ENCODE measurements around the gene ITK.

Gene ITK

DNA sequence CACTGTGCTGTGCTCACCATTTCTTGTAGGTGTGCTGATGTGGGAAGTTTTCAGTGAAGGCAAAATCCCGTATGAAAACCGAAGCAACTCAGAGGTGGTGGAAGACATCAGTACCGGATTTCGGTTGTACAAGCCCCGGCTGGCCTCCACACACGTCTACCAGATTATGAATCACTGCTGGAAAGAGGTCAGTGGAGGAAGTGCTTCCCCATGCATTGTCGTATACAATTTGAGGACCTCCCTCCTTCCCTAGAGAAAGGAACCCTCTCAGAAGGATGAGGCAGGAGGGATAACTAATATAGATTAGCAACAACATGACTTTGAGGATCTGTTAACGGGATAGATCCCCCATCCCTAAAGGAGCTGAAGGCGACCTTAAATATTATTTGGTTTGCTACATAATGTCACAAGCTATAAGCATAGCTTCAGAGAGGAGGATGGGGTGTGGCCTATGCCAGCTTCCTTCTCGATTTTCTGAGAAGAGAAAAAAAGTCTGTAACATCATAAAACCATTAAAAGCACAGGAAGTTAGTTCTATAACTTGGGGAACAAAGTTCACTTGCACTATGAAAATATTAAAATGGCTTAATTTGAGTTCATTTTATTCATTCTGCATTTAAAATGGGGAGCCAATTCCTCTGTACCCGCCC is 68.3 kb downstream of the ITK start:
- FAIRE-seq, result no peak

DNA sequence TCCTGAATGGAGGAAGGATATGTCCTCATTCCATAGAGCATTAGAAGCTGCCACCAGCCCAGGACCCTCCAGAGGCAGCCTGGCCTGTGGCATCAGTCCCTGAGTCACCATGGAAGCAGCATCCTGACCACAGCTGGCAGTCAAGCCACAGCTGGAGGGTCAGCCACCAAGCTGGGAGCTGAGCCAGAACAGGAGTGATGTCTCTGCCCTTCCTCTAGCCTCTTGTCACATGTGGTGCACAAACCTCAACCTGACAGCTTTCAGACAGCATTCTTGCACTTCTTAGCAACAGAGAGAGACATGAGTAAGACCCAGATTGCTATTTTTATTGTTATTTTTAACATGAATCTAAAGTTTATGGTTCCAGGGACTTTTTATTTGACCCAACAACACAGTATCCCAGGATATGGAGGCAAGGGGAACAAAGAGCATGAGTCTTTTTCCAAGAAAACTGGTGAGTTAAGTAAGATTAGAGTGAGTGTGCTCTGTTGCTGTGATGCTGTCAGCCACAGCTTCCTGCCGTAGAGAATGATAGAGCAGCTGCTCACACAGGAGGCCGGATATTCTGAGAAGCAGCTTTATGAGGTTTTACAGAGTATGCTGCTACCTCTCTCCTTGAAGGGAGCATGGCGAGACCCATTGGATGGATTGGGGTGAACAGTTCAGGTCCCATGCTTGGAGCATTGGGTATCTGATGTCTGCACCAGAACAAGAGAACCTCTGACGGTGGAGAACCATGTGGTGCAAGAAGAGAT is 72.2 kb downstream of the ITK start:
- no peak for FAIRE-seq

DNA sequence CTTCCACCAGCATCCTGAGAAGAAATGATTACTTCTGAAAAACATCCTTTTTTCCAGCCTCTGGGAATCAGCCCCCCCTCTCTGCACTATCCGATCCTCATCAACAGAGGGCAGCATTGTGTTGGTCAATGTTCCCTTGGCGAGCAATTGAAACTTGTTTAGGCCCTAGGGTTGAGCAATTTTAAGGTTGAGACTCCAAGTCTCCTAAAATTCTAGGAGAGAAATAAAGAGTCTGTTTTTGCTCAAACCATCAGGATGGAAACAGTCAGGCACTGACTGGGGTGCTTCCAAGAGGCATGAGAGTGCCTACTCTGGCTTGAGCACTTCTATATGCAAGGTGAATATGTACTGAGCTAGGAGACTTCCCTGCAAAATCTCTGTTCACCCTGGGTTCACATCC is 72.9 kb downstream of the ITK start:
- FAIRE-seq, result no peak

DNA sequence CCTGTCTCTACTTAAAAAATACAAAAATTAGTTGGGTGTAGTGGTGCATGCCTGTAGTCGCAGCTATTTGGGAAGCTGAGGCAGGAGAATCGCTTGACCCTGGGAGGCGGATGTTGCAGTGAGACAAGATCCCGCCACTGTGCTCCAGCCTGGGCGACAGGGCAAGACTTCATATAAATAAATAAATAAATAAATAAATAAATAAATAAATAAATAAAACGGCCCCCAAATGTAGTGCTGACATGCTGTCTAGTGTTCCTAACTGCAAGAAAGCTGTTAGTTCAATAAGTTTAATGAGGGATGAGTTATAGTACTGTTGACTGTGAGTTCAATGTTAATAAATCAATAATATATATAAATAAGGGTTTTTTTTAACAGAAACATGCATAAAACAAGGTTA is 77.8 kb downstream of the ITK start:
- FAIRE-seq, result no peak

DNA sequence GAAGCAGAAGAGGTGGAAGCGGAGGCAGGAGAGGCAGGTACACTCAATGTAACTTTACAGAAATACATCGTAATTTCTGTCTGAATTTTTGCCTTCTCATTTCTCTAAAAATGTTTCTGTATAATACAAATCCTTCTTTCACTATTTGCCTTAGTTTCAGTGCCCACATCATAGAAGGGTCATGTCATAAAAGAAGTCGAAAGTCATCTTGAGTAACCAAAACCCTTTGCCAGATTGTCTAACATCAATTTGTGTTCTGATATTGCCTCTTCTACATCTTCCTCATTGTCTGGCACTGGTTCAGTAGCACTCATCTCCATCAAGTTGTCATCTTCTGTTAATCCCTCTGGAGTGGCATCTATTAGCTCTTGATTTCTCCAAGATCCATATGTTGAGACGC is 79.1 kb downstream of the ITK start:
- FAIRE-seq, result no peak

DNA sequence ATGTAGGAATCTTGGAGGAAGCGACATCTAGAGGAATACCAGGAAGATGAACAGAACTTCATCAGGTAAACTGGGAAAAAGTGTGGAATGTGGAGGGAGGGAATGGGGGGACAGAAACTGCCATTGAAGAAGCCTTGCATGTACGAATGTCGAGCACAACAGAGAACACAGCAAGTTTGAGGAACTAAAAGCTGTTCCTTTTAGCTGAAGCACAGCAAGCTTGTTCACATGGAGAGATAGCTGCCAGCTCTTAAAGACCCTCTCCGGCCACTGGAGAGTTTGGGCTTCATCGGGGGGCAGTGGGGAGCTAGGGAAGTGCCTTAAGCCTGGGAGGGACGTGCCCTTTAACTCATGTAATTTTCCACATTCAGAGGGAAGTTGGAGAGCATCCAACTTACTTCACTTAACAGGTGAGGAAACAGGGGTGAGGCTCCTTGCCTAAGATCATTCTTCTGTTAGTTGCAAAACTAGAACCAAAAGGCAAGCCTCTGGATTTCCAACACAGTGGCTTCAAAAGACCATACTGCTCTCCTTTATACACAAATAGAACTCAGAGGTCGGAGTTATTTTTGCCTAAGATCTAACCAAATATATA is 83.0 kb downstream of the ITK start:
- FAIRE-seq, result no peak

DNA sequence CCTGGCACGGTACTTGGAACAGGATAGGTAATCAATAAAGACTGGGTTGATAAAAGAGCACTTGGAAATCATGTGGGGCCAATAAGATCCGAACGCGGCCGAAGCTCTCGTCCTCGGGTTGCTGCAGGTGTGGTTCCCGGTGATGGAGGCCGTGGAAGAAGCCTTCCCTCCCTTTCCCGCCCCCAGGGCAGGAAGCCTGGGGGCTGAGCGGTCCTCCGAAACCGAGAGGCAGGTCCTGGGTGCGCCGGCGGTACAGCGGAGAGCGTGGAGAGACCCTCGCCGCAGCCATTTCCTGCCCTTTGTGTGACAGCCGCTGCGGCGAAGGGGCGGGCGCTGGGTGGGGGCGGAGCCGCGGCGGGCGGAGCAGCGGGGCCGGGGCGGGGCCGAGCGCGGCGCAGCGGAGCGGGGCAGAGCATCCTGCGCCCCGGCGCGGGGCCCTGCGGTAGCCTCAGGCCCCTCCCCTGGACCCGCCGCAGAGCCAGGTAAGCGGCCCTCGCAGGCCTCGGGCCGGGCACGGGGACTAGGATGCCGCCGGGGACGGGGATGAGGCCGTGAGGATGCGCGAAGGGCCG is 85.2 kb downstream of the ITK start, which contains the start of gene CYFIP2:
TSS of gene CYFIP2 (plus strand) at position 410 of the 572 bp plus-strand sequence. CDS start 19,239 bp downstream, outside the sequence.
- FAIRE-seq, result no peak

DNA sequence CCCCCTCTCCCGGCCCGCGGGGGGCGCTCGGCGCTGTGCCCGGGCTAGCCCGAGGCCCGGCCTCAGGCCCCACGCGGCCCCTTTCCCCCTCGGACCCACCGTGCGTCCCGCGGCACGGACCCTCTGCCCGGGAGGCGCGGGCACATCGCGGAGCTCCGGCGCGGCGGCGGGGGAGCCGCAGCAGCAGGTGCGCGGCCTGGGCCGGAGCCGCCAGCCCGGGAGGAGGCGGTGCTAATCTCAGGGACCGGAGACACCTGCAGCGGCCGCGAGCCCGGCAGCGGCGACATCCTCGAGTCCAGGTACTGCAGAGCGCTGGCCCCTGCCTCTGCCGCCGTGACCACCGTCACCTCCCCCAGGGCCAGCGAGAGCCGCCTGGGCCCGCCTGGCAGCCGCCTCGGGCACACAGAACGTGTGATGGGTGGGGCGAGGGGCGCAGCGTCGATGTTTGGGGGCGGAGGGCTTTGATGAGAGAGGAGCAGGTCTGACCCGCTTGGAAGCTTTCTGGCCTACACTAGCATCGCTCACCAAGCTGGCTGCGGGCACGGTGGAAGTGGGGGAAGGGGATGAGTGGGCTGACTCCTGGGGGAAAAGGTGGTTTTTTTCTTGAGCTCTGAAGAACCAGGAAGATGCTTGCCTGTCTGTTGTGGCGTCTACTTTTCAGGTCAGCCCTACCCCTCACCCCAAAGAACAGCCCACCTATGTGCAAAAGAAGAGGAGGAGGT is 85.8 kb downstream of the ITK start:
- no peak for FAIRE-seq

DNA sequence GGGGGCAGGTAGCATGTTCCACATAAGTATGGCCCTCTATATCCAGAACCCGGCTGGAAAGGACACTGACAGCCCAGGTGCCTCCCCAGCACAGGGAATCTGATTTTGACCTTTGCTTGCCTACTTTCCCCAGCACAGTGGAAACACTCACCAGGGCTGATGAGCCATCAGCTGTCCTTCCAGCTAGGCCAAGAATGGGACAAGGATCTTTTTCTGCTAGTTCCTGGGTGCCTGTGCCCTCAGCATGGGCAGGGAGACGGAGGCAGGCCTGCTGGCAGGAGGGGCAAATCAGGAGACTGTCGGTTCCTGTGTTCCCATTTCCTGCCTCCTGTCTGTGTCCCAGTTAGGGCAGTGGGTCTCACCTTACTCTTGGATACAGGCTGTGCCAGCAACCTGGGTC is 86.4 kb downstream of the ITK start:
- FAIRE-seq, result no peak

DNA sequence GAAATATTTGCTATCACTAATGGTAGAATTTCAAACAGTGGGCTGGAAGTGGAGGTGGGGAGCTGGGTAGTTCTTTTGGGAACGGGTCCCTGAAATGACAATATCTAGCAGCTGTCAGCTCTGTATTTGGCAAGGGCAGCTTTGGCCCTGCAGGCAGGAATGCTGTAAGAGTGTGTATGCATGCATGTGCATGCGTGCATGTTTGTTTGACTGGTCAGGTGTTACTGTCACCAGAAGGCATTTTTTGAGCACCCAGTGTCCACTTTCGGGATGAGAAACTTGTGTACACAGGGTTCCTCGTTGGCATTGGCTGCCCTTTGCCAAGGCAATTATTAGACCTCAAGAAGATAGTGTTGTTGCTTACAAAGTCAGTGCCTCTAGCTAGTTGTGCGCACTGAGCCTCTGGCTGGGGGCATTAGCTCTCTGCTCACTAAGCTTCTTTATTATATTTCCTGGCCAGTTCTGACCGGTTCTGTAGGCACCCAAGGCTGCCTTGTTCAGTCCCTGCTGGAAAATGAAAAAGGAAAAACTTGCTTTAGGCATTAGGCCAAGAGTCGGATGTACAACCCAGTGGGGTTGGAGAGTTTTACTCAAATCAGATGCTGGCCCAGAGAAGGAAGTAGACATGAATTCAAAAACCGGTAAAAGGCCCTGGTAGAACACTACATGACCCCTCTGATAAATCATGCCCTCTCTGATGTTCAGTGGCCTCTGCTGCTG is 87.3 kb downstream of the ITK start:
- no peak for FAIRE-seq

DNA sequence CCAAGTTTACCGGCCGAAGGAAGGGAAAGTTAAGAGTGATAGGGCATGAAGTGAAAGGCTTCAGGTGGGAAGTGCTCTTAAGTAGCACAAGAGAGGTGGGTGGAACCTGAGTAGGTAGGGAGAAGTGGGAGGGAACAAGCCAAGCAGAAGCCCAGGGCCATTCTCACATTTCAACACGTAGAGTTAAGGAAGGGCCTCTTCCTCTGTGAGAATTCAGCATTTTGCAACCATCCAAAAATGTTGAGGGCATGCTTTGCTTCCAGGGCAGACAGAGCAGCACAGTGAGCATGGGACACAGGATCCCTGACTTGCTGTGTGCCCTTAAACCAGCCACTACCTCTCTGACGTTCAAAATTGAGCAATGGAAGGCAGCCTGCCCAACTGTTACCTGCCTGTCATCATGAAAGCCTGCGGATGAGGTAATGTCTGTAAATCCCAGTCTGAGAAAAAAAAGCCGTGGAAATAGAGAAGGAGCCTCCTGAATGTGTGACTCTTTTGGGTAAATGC is 88.6 kb downstream of the ITK start:
- no peak for FAIRE-seq

DNA sequence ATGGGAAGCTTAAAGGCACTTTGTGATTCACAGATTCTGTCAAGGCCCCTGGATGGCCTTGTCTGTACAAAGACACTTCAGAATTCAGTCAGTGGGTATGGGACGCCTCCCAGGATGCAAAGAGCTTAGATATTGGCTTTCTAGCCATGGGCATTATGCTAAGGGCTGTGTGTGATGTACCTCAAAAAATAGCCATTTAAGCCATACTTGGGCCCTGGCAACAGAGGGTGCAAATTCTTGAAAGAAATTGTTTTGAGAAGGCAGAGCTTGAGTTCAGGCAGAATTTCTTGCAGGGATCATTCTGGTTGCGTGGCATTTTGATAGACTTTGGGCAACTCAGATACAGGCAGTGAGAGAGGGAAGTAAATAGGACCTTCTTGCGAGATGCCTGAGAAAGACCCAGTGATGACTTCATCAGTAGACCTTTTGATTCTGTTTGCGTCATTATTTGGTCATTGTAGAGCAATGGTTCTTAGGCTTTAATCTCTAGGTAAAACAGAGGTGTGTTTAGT is 89.2 kb downstream of the ITK start:
- no peak for FAIRE-seq

DNA sequence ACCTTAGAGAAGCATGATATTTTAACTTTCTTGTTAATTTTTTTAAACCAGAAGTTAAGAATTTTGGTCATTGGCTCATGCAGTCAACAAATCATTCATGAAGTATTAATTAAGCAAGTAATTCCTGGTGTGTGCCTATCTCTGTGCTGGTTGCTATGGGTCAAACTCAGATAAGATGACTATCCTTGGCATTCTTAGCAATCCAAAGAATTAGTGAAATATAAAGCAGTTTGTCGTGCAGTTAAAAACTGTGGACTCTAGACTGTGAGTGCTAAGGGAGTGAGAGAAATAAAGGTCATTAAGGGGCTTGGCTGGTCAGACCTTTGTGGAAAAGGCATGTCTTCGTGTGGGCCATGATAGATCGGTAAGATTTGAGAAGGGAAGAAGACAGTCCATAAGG is 90.1 kb downstream of the ITK start:
- FAIRE-seq, result no peak

DNA sequence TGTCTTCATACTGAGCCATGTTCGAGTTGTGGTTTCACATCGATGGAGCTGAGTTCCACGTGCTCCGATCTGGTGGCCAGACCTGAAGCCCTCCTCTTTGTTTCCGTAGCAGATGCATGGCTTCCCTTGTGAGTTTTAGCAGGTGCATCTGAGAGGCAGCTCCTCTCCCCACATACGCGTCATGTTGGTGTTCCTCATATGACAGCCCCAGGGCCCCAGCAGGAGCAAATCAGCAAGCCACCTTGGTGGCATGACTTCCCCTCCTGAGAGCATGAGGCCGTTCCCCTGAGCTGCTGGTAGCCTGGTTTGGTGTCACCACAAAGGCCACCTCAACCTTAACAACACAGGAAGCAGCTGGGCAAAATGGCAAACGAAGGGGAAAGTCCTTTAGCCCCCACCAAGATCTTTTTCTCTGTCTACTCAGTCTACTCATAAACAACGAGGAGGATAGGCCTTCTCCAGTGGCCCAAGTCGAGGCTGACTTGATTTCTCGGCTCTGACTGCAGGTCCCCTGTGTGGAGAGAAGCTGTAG is 91.2 kb downstream of the ITK start:
- FAIRE-seq, result no peak

DNA sequence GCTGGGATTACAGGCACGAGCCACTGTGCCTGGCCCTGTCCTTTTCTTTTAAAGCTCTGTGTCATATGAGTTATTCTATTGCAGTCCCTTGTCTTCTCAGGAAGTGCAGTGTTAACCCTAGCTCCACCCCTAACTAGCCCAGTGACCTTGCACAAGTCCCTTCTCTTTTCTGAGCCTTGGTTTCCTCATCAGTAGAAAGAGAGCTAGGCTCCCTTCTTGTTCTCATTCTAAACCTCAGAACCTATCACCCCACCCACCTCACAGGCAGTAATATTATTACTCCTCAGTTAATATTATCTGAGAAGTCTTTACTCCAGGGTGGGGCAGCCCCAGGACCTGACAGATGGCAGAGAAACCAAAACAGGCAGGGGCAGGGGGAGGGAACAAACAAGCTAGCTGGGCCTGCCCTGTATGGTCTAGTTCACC is 92.5 kb downstream of the ITK start:
- no peak for FAIRE-seq

DNA sequence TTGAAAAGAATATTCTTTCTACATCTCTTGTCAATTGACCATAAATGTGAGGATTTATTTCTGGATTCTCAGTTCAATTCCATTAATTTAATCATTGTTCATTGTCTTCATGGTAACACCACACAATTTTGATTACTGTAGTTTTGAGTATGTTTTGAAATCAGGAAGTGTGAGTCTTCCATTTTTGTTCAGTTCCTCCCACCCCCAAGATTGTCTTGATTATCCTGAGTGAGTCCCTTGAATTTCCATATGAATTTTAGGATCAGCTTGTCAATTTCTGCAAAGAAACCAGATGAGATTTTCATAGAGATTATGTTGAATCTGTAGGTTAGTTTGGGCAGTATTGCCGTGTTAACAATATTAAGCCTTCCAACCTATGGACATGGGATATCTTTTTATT is 94.8 kb downstream of the ITK start:
- FAIRE-seq, result no peak

DNA sequence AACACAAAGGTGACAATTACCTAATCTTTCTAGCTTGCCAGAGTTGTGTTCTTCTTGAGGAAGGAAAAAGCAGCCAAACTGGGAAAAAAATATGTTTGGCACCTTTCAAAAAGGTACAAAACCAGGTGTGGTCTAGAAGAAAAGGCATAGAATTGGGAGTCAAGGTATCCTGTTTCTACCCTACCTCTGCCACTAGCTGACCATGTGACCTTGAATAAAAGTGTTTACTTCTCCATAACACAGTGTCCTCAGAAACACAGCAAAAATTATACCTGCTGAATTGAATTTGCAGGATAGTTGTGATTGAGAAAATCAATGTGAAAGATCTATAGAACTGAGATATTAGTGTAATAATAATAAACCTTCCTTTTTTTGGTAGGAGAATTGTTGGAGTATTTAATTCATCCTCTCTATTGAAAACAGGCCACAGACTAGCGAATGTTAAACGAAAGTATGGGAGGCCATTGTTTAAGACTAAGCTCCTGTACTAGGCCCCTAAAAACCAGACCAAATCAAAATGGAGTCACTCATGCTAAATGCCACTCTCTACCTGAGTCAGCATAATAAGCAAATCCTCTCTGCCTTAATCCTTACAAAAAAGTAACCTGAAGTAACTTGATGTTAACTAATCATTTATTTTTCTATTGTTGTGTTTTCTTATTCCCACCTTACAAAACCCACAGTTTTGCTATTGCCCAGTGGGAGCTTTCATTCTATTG is 97.8 kb downstream of the ITK start:
- no peak for FAIRE-seq

DNA sequence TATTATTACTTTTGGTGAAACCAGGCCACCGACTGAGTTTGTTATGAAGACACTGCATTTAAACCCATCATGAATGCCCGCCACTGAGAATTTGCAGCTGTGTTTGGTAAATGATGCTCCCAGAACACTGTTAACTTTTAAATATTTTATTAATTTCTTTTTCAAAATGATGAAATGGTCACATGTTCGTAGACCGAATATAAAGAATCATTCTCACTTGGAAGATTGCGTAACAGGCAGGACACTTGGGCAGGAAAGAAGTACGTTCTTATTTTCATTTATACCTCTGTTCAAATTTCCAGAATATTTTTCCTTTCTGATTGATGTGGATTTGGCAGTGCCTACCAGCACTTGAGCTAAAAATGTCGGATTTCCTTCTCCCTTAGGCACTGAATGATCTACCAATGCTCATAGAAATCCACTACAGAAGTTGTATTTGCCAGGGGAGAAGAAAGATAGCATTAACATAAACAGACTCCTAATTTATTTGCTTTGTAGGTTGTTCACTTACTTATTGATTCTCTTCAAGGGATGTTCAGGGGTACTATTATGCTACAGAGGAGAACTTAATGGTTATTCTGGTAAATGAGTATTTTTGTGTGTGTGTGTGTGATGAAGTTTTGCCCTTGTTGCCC is 99.1 kb downstream of the ITK start:
- FAIRE-seq, result no peak

DNA sequence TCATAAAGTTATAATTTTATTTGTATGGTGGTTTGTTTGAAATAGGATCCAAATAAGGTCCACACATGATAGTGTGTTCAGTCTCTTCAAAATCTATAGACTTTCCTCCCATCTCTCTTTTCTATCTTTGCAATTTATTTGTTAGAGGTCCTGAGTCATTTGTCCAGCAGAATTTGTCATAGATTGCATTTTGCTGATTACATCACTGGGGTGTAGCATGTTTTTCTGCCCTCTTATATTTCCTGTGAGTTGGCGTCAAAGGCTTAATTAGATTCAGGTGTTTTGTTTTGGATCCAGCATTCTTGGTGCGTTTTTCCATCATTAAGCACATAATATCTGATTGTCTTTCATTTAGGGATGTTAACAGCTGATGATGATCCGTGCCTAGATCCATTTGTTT is 100.3 kb downstream of the ITK start:
- FAIRE-seq, result no peak

DNA sequence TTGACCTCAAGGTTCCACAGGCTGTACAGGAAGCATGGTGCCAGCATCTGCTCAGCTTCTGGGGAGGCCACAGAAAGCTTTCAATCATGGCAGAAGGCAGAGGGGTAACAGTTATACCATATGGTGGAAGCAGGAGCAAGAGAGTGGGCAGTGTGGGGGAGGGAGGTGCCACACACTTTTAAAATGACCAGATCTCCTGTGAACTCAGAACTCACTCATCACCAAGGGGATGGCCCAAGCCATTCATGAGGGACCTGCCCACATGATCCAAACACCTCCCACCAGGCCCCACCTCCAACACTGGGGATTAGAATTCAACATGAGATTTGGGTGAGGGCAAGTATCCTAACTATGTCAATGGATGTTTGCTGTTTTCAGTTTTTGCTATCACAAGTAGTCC is 101.5 kb downstream of the ITK start:
- FAIRE-seq, result no peak

DNA sequence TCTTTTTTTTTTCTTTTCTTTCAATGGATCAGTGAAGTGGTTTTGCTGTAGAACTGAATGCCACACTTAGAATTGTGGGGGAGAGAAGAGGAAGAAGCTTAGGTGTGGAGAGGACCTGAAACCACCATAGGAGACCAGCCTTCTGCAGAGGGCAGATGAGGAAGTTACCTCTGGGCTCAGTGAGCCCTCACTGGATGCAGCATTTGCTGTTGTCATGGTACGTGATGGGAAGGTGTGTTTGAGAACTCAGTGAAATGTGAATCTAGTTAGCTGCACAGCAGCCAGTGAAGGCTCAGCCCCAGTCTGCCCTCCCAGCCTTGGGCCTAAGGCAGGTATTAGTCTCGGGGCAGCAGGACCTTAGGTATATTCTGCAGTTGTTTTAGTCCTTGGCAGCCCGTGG is 102.8 kb downstream of the ITK start:
- no peak for FAIRE-seq

Data from colon (tissue), 2 donors.